GM18858 (cell line): ENCODE results near the gene USP10.
"Not testable (repeated sequence)": the region's sequence is repeated elsewhere in the genome, so short reads cannot be mapped to it uniquely, and the experiment has no call there.

Experiments
- ATAC-seq: cut with Tn5 transposase; IDR thresholded peaks from one replicate; pipeline ENCODE4 v1.9.1; 2021; ENCODE audit not compliant: unreplicated experiment

The USP10 gene

GRCh38 chr16:84672276-84673202 is 27.3 kb upstream of the USP10 start:
- no peak for ATAC-seq

GRCh38 chr16:84673203-84673535 is 26.6 kb upstream of the USP10 start:
- no peak for ATAC-seq

DNA sequence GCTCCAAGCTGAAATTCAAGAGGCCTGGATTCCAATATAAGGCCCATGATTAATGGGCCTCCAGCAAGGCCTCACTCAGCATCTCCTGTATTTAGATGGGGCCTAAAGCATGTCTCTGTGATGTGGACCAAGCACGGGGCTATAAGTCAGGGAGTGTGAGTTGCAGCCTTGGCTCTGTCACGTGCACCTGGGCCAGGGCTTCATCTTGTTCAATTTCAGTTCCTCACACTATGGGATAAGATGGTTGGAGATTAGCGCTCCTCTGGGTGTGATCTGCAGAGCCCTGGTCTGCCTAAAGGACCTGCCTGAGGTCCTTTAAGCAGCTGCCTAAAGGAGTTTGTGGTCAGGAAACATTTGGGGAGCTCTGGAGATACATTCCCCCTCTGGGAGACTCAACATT is 26.2 kb upstream of the USP10 start:
- ATAC-seq, result no peak

- no peak for ATAC-seq
These were observed 24.4 kb upstream of the USP10 start for GRCh38 chr16:84675423-84675822.

- ATAC-seq, result no peak
These were observed 23.9 kb upstream of the USP10 start for GRCh38 chr16:84675884-84676283.

GRCh38 chr16:84677017-84677803 is 22.6 kb upstream of the USP10 start:
- ATAC-seq, result no peak

- no peak for ATAC-seq
These were observed 22.0 kb upstream of the USP10 start for GRCh38 chr16:84677849-84678248.

- ATAC-seq, result no peak
These were observed 21.3 kb upstream of the USP10 start for GRCh38 chr16:84678541-84678940.

DNA sequence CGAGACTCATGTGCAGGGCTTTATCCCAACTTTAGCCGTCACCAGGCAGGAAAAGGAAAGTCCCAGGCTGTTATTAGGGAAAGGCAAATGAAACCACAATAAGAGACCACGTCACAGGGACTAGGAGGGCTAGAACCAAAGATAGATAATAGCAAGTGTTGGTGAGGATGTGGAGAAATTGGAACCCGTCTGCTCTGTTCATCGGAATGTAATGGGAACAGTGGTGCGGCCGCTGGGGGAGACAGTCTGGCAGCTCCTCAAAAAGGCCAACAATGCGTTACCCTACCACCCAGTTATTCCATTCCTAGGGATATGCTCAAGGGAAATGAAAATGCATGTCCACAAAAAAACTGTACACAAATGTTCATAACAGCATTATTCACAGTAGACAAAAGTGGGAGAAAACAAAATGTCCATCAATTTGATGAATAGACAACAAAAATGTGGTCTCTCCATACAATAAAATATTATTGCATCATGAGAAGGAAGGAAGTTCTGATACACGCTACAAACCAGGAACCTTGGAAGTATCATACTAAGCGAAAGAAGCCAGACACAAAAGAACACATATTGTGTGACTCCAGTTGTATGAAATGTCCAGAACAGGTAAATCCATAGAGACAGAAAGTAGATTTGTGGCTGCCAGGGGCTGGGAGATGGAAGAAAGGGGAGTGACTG is 19.5 kb upstream of the USP10 start:
- no peak for ATAC-seq

DNA sequence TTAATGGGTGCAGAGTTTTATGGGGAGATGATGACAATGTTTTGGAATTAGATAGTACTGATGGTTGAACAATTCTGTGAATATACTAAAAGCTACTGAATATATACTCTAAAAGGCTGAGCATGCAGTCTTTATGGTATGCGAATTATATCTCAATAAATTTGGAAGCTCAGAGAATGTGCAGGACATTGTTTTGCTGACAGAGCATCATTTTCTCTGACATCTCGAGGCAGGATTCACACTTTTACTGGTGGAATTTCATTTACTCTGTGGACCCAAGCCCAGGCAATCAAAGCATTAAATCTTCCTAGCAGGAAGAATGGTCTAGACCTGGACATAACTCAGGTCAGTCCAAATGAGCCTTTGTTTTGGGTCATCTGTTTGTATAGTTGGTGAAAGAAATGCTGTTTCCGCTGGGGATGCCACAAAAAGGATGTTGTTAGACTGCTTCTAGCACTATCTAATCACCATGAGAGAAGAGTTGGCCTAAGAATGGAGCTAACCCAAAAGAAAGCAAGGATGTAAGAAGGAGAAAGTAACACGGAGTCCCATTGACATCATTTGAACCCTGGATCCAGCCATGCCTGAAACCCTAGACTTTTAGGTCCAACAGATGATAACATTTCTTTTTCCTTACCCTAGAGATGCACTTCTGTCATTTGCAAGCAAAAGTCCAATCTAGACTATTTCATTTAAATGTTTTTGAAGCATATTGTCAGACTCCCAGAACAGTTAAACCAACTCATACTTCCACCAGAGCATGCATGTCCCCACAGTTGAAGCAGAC is 18.8 kb upstream of the USP10 start:
- no peak for ATAC-seq

DNA sequence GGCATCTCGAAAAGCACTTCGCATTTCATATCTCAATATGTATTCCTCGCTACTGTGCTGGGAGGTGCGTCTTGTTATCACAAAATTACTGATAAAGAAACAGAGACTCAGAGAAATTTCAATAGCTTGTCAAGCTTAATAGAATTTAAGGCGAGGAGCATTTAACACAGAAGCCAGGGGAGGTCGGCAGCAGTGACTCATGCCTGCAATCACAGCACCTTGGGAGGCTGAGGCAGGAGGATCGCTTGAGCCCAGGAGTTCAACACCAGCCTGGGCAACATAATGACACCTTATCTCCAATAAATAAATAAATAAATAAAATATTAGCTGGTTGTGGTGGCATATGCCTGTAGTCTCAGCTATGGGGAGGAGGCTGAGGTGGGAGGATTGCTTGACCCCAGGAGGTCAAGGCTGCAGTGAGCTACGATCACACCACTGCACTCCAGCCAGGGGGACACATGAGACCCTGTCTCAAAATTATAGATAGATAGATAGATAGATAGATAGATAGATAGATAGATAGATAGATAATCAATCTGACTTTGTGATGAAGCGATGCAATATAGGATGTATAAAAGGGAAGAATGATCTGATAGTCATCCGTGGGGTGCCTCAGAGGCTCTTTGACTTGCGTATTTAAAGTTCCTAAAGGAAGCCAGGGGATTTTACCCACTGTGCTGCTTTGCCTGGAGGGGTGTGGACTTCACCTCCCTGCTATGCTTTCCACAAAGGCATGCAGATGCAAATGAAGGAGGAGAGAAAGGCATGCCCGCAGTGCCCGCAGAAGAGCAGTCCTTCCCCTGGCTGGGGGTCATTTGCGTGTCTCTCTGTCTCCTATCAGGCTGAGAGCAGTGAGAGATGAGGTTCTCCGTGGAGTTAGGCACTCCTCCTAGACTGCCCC is 15.9 kb upstream of the USP10 start:
- ATAC-seq, result no peak

DNA sequence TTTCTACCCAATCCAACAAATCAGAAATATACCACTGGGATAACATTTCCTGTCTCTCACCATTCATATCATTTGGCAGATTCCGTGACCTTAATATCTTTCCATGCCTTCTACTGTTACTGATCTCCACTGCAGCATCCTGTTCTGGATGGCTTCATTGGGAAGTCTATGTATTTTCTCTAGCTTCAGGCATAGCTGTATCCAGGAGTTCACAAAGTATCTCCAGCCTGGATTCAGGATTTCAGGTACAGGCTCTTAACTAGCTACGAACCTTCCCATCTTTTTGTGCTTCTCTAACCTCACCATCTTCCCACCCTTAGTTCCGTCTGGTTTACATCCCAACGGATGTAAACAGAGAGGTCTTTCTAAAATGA is 15.2 kb upstream of the USP10 start:
- no peak for ATAC-seq

DNA sequence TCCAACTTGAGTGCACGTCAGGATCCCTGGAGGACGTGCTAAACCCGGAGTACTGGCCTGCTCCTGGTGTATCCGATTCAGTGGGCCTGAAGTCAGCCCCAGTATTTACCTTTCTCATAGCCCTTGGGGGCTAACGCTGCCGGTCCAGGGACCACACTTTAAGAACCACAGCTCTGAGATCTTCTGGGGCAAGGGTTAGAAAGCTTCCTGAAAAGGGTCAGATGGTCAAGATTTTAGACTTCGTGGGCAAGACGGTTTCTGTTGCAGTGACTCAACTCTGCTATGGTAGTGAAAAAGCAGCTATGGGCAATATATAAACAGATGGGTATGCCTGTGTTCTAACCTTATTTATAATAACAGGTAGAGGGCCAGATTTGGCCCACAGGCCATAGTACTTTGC is 14.6 kb upstream of the USP10 start:
- no peak for ATAC-seq

- no peak for ATAC-seq
These were observed 13.0 kb upstream of the USP10 start for GRCh38 chr16:84686707-84687298.

- peak; percentile 78 for ATAC-seq
These were observed 12.1 kb upstream of the USP10 start for GRCh38 chr16:84687715-84688114.

GRCh38 chr16:84688163-84688562 is 11.6 kb upstream of the USP10 start:
- ATAC-seq, result not testable (repeated sequence)

DNA sequence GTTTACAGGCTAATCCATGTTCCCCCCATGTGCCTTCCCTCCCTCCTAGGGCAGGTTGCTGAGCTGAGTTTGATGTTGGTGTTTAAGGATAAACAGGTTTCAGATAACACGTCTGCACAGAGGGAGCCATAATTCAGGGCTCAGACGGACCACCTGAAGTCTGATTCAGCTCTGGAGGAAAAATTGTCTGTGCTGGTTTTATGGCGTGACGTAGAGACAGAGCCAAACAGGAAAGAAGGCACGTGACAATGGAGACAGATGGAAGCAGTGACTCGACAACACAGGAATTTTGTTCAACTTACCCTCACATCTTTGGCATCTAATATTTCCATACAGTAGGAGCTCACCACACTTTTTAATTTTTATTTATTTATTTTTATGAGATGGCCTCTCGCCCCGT is 10.7 kb upstream of the USP10 start:
- ATAC-seq, result no peak

GRCh38 chr16:84690088-84690819 is 9.5 kb upstream of the USP10 start:
- no peak for ATAC-seq
